GM12878 (cell line): ENCODE measurements around the gene SSH2. TPM values are rescaled to one million over a fixed set of nuclear protein-coding genes. Genes with fewer than 3 reads are reported as not detected.

Source experiments
- ATAC-seq: fragments of 200-7000 bp; cut with Tn5 transposase; 3 replicates; pipeline ENCODE4 v1.9.1; 2020; ENCODE audit warnings: mild to moderate bottlenecking, moderate library complexity
- BruUV-seq: library from RNA; stranded (reverse); fragments of 400-500 nt; replicated peaks from 2 replicates; lab custom pipeline; 2021; lab: Mats Ljungman, UMichigan
- CTCF ChIA-PET: fragments of 300-600 bp; sonication (Branson Sonifier 250); formaldehyde crosslinking; extraction: SDS; loops from one replicate; lab custom pipeline; 2021; ENCODE audit warnings: inconsistent platforms; lab: Yijun Ruan, JAX
- POLR2A ChIA-PET: fragments of 350-600 bp; formaldehyde crosslinking; extraction: SDS; loops from one replicate; lab custom pipeline; 2021; ENCODE audit warnings: inconsistent platforms; lab: Charles Lee
- RAD21 ChIA-PET: fragments of 300-600 bp; sonication (Branson Sonifier 250); formaldehyde crosslinking; loops from one replicate; lab custom pipeline; 2023; ENCODE audit warnings: antibody characterized with exemption; ENCODE audit not compliant: unreplicated experiment; lab: Charles Lee
- SMC1A ChIA-PET: fragments of 300-600 bp; sonication (Branson Sonifier 250); formaldehyde crosslinking; loops from one replicate; lab custom pipeline; 2023; ENCODE audit not compliant: unreplicated experiment, uncharacterized antibody; lab: Charles Lee
- DNase-seq: peaks from one replicate; pipeline ENCODE4 v3.0.0-alpha.2; 2011; ENCODE audit warnings: low read depth, low spot score
- FAIRE-seq: peaks from 3 replicates; lab custom pipeline; 2011; peaks lifted over from hg19 to GRCh38; lab: Jason Lieb, UNC
- H2AFZ ChIP-seq: 2 replicates; pipeline ENCODE4 v1.6.0; 2011; ENCODE audit warnings: low read depth, low read length, control low read depth; ENCODE audit not compliant: control insufficient read depth
- H3K27ac ChIP-seq: 2 replicates; pipeline ENCODE4 v1.5.1; 2011; ENCODE audit warnings: control low read depth; ENCODE audit not compliant: control insufficient read depth, insufficient read depth
- H3K27me3 ChIP-seq, 2 experiments: replicated peaks in 1 of 2; 2 replicates each; pipeline versions ENCODE4 v1.6.0 to v1.6.1; 2011; ENCODE audit warnings: low read length in 1 of 2; ENCODE audit not compliant: control insufficient read depth in 2 of 2, insufficient read depth in 2 of 2
- H3K36me3 ChIP-seq, 2 experiments: 2 replicates each; pipeline ENCODE4 v1.5.1; 2011; ENCODE audit warnings: low read length in 1 of 2; ENCODE audit not compliant: control insufficient read depth in 2 of 2, insufficient read depth in 2 of 2
- H3K4me1 ChIP-seq: 2 replicates; pipeline ENCODE4 v1.6.1; 2011; ENCODE audit warnings: mild to moderate bottlenecking, low read length, moderate library complexity, mixed read lengths; ENCODE audit not compliant: control insufficient read depth, insufficient read depth
- H3K4me2 ChIP-seq: 2 replicates; pipeline ENCODE4 v1.6.0; 2011; ENCODE audit warnings: control low read depth; ENCODE audit not compliant: control insufficient read depth, insufficient read depth
- H3K4me3 ChIP-seq: fragments of 200-600 bp; sonication (generic); 2 replicates; pipeline ENCODE4 v1.5.1; 2016
- H3K79me2 ChIP-seq: 2 replicates; pipeline ENCODE4 v1.6.0; 2011; ENCODE audit warnings: low read length; ENCODE audit not compliant: control insufficient read depth, insufficient read depth
- H3K9ac ChIP-seq: 2 replicates; pipeline ENCODE4 v1.8.0; 2011; ENCODE audit warnings: low read length, control low read depth, mixed read lengths; ENCODE audit not compliant: control insufficient read depth, insufficient read depth
- H3K9me3 ChIP-seq: replicated peaks from 3 replicates; pipeline ENCODE4 v1.5.1; 2011; ENCODE audit warnings: mild to moderate bottlenecking, low read length; ENCODE audit not compliant: control insufficient read depth, insufficient read depth
- H4K20me1 ChIP-seq: 2 replicates; pipeline ENCODE4 v1.6.0; 2011; ENCODE audit not compliant: control insufficient read depth, insufficient read depth
- BCL3 ChIP-seq: IDR thresholded peaks from 2 replicates; pipeline ENCODE4 v1.6.1; 2011; ENCODE audit warnings: borderline replicate concordance, low read depth, mild to moderate bottlenecking, moderate library complexity, low read length; ENCODE audit not compliant: insufficient read depth, poor library complexity, severe bottlenecking
- CREM ChIP-seq: IDR thresholded peaks from 2 replicates; pipeline ENCODE4 v1.6.1; 2014; ENCODE audit warnings: antibody characterized with exemption, low read depth
- EED ChIP-seq: sonication (generic); IDR thresholded peaks from 2 replicates; pipeline ENCODE4 v1.6.1; 2016; ENCODE audit warnings: antibody characterized with exemption, low read depth
- RB1 ChIP-seq: fragments of 450-650 bp; formaldehyde crosslinking; IDR thresholded peaks from 2 replicates; pipeline ENCODE4 v1.6.1; 2017; ENCODE audit warnings: mild to moderate bottlenecking, borderline replicate concordance
- SREBF1 ChIP-seq: IDR thresholded peaks from 2 replicates; pipeline ENCODE4 v1.6.1; 2012; ENCODE audit warnings: mild to moderate bottlenecking, low read length
- TCF3 ChIP-seq: IDR thresholded peaks from 2 replicates; pipeline ENCODE4 v1.6.1; 2012; ENCODE audit warnings: low read depth, mild to moderate bottlenecking, low read length, borderline replicate concordance; ENCODE audit not compliant: insufficient read depth
- ZNF207 ChIP-seq: fragments of 450-650 bp; IDR thresholded peaks from 2 replicates; pipeline ENCODE4 v1.6.1; 2014; ENCODE audit warnings: antibody characterized with exemption, mild to moderate bottlenecking, borderline replicate concordance
- ZZZ3 ChIP-seq: IDR thresholded peaks from 2 replicates; pipeline ENCODE4 v1.6.1; 2011; ENCODE audit warnings: low read depth; ENCODE audit not compliant: control insufficient read depth, insufficient read length
- WGBS: methylation state at CpG from one replicate; pipeline ENCODE4 v1.1.6; 2016; ENCODE audit warnings: low lambda C conversion rate; ENCODE audit not compliant: insufficient replicate concordance, insufficient coverage; ENCODE audit errors: missing lambda C conversion rate; 5-methylcytosine and 5-hydroxymethylcytosine counted together
- in situ Hi-C: fragments of 300-500 bp; cut with MboI; formaldehyde crosslinking; loops from 9 replicates; pipeline ENCODE4 v1.14.3; 2018; ENCODE audit warnings: mixed read lengths
- intact Hi-C: fragments of 100-400 bp; cut with micrococcal nuclease; formaldehyde crosslinking; loops from one replicate; pipeline ENCODE4 v1.14.2; 2022; ENCODE audit not compliant: unreplicated experiment
- polyA plus RNA-seq, 11 experiments: library from polyadenylated mRNA; depleted of rRNA in 4 of 11; unstranded in 6 of 11; stranded (reverse) in 5 of 11; fragments of >200 nt; fragmentation: Nextera tagmentation in 4 of 11; fragmentation: Illumina TruSeq in 1 of 11; extraction: Ambion mirVana in 4 of 11; extraction: Trizol in 1 of 11; gene quantifications; 1 replicate in 1 of 11; 2 replicates in 10 of 11; pipeline versions ENCODE4 v1.2.1 to v1.2.3, GENCODE V29; 2011 to 2016; ENCODE audit warnings: inconsistent platforms in 2 of 11, missing spikeins in 2 of 11, low read depth in 1 of 11
- total RNA-seq, 4 experiments: library from RNA; depleted of rRNA in 3 of 4; stranded (reverse); fragments of >200 nt in 3 of 4; fragmentation: Illumina TruSeq in 1 of 4; extraction: Trizol in 1 of 4; gene quantifications; 2 replicates each; pipeline versions ENCODE4 v1.2.1 to v1.2.3, GENCODE V29; 2013 to 2021
- TF ChIP-seq, protein P1 (sequence below): IDR thresholded peaks from 2 replicates; pipeline ENCODE4 v1.6.1; 2011; ENCODE audit warnings: borderline replicate concordance, low read depth, mild to moderate bottlenecking, moderate library complexity, mixed read lengths, low read length; ENCODE audit not compliant: insufficient read depth; ENCODE audit errors: extremely low read length

The SSH2 gene
- total and polyA plus RNA-seq, 10 of the 15 experiments (the other 5 are each of a cell fraction or from before 2014, with no cell fraction given): 9.3 to 65.9 (median 34.0) TPM

DNA sequence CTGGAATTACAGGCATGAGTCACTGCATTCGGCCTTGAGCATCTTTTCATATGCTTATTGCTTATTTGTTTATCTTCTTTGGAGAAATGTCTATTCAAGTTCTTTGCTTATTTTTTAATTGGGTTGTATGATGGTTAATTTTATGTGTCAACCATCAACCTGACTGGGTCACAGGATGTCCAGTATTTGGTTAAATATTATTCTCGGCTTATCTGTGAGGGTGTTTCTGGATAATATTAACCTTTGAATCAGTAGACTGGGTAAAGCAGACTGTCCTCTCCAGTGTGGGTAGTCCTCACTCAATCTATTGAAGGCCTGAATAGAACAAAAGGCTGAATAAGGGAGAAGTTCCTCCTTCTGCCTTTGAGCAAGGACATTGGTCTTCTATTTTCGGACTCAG, 142.0 kb downstream of the SSH2 start:
- FAIRE-seq: no peak
- no peak overlapping the region for H3K4me2 ChIP-seq
- H3K79me2 ChIP-seq: no peaks in the 10 kb centered on the region
- no peak overlapping the region for H3K4me3 ChIP-seq
- H2AFZ ChIP-seq: no peak overlapping the region
- H3K9me3 ChIP-seq: no peaks in the 10 kb centered on the region
- H3K36me3 ChIP-seq: no peaks in the 10 kb centered on the region; a peak in 2 of 4 replicates
- no peak for DNase-seq
- no peak overlapping the region for H3K9ac ChIP-seq
- H4K20me1 ChIP-seq: no peaks in the 10 kb centered on the region
- H3K27me3 ChIP-seq: no peaks in the 10 kb centered on the region
- 92% methylated on average over 3 of the region's 3 CpGs for WGBS
- TF ChIP-seq, protein P1, sequence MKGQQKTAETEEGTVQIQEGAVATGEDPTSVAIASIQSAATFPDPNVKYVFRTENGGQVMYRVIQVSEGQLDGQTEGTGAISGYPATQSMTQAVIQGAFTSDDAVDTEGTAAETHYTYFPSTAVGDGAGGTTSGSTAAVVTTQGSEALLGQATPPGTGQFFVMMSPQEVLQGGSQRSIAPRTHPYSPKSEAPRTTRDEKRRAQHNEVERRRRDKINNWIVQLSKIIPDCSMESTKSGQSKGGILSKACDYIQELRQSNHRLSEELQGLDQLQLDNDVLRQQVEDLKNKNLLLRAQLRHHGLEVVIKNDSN: no peak
- TF ChIP-seq ZNF207 (no peak), RB1 (no peak), TCF3 (no peak), CREM (no peak), ZZZ3 (no peak), SREBF1 (no peak), EED (no peak), BCL3 (no peak)
- TF ChIP-seq, all 136 proteins: peak for 0
- in situ Hi-C loops: no loop called here
- Histone ChIP-seq H3K4me1 (no peaks in the 10 kb centered on the region), H3K27ac (no peak overlapping the region)
- intact Hi-C loops: no loop called here
- SMC1A ChIA-PET: interaction anchor here (1.5 kb wide), 1 partner anchor 19 kb away, joined by 4 read pairs; no protein-coding TSS in a partner anchor
- no TSS peak for BruUV-seq
- RAD21 ChIA-PET: no interaction called here
- no peak for ATAC-seq
- CTCF ChIA-PET: no interaction called here
- POLR2A ChIA-PET: no interaction called here
